GM18861 (cell line): ENCODE measurements around the gene PCDHGA1.

Experiments used
- ATAC-seq: cut with Tn5 transposase; IDR thresholded peaks from one replicate; pipeline ENCODE4 v1.9.1; 2021; ENCODE audit not compliant: unreplicated experiment

PCDHGA1 gene

GRCh38 chr5:141490271-141490670 is 160.0 kb downstream of the PCDHGA1 start:
- ATAC-seq: no peak

GRCh38 chr5:141490771-141491170 is 160.5 kb downstream of the PCDHGA1 start:
- ATAC-seq: no peak

- peak; percentile 6 for ATAC-seq
Measured at GRCh38 chr5:141491323-141492167, 161.2 kb downstream of the PCDHGA1 start.

GRCh38 chr5:141492168-141492885 is 162.0 kb downstream of the PCDHGA1 start:
- peak; percentile 45 for ATAC-seq

GRCh38 chr5:141493500-141494422 is 163.4 kb downstream of the PCDHGA1 start:
- ATAC-seq: no peak

- no peak for ATAC-seq
Measured at GRCh38 chr5:141494761-141495452, 164.6 kb downstream of the PCDHGA1 start.

GRCh38 chr5:141495453-141495811 is 165.1 kb downstream of the PCDHGA1 start:
- no peak for ATAC-seq

- ATAC-seq: no peak
Measured at GRCh38 chr5:141496038-141496437, 165.7 kb downstream of the PCDHGA1 start.

GRCh38 chr5:141501761-141502160 is 171.4 kb downstream of the PCDHGA1 start:
- ATAC-seq: no peak

- ATAC-seq: no peak
Measured at GRCh38 chr5:141503681-141504080, 173.4 kb downstream of the PCDHGA1 start.

GRCh38 chr5:141504216-141504615 is 173.9 kb downstream of the PCDHGA1 start:
- ATAC-seq: no peak

GRCh38 chr5:141506381-141507155 is 176.3 kb downstream of the PCDHGA1 start:
- ATAC-seq: no peak

GRCh38 chr5:141507387-141508091 is 177.2 kb downstream of the PCDHGA1 start:
- peak; percentile 37 for ATAC-seq

- no peak for ATAC-seq
Measured at GRCh38 chr5:141508440-141508797, 178.1 kb downstream of the PCDHGA1 start.

GRCh38 chr5:141508798-141509611 is 178.7 kb downstream of the PCDHGA1 start:
- ATAC-seq: no peak

GRCh38 chr5:141510160-141510559 is 179.8 kb downstream of the PCDHGA1 start:
- ATAC-seq: no peak

- ATAC-seq: peak; percentile 51
Measured at GRCh38 chr5:141510850-141511601, 180.7 kb downstream of the PCDHGA1 start.
